Prostate gland (tissue), 2 donors: Measurements from ENCODE around the gene ARL6IP5. TPM values are rescaled to one million over a fixed set of nuclear protein-coding genes. Genes with fewer than 3 reads are reported as not detected.

ENCODE experiments used
- DNase-seq: peaks from one replicate; pipeline ENCODE4 v3.0.0-alpha.2; 2019; ENCODE audit warnings: low spot score
- H3K27ac ChIP-seq, 2 donors: fragments of 200-600 bp; sonication (generic); 2 replicates each; pipeline ENCODE4 v1.5.1; 2017 to 2019
- H3K27me3 ChIP-seq: fragments of 200-600 bp; sonication (generic); replicated peaks from 2 replicates; pipeline ENCODE4 v1.5.1; 2019; ENCODE audit not compliant: insufficient read depth
- H3K36me3 ChIP-seq, 2 donors: fragments of 200-600 bp; sonication (generic); 1 replicate in 1 of 2; 2 replicates in 1 of 2; pipeline versions ENCODE4 v1.5.1 to v1.8.1; 2017 to 2019
- H3K4me1 ChIP-seq: fragments of 200-600 bp; sonication (generic); replicated peaks from 2 replicates; pipeline ENCODE4 v1.5.1; 2019
- H3K4me3 ChIP-seq, 2 donors: fragments of 200-600 bp; sonication (generic); 2 replicates each; pipeline ENCODE4 v1.5.1; 2017 to 2019
- H3K9me3 ChIP-seq: fragments of 200-600 bp; sonication (generic); 2 replicates; pipeline ENCODE4 v1.5.1; 2017
- CTCF ChIP-seq, 4 experiments: fragments of 200-600 bp in 2 of 4; fragments of 450-650 bp in 2 of 4; sonication (generic) in 2 of 4; IDR thresholded peaks; 1 replicate in 3 of 4; 2 replicates in 1 of 4; pipeline ENCODE4 v1.5.1; 2016 to 2019; ENCODE audit warnings: antibody characterized with exemption in 4 of 4, mild to moderate bottlenecking in 2 of 4, moderate library complexity in 2 of 4
- POLR2A ChIP-seq: fragments of 450-650 bp; IDR thresholded peaks from one replicate; pipeline ENCODE4 v1.6.1; 2016; ENCODE audit warnings: antibody characterized with exemption, mild to moderate bottlenecking
- POLR2AphosphoS5 ChIP-seq: sonication (generic); formaldehyde crosslinking; IDR thresholded peaks from one replicate; pipeline ENCODE4 v1.6.1; 2017; ENCODE audit warnings: antibody characterized with exemption
- WGBS: methylation state at CpG from one replicate; pipeline ENCODE4 v1.1.5; 2018; 5-methylcytosine and 5-hydroxymethylcytosine counted together
- intact Hi-C: fragments of 100-400 bp; cut with DNase I; formaldehyde crosslinking; loops from one replicate; pipeline ENCODE4 v1.14.2; 2022
- total RNA-seq, 2 donors: library from RNA; depleted of rRNA; stranded (reverse); fragments of >200 nt; gene quantifications; one replicate each; pipeline ENCODE4 v1.1.0, GENCODE V29; 2016

The ARL6IP5 gene
- total RNA-seq, 2 donors from 2014 or later = 102 to 169 TPM

GRCh38 chr3:69104586-69104985 lies 19.8 kb downstream of the ARL6IP5 start:
- no peak for DNase-seq
- 46% methylated on average over 8 of the region's 8 CpGs for WGBS
- no peak overlapping the region for H3K4me3 ChIP-seq

GRCh38 chr3:69105320-69105719 lies 20.6 kb downstream of the ARL6IP5 start:
- H3K4me3 ChIP-seq = no peak overlapping the region
- no peaks in the 10 kb centered on the region for H3K9me3 ChIP-seq
- H3K36me3 ChIP-seq = no peaks in the 10 kb centered on the region
- TF ChIP-seq CTCF (IDR thresholded peaks at IDR 0.05) (no peak), POLR2AphosphoS5 (no peak), POLR2A (no peak)
- no peak overlapping the region for H3K27ac ChIP-seq
- no peak for DNase-seq
- H3K4me1 ChIP-seq = no peaks in the 10 kb centered on the region
- WGBS = 17% methylated on average over 3 of the region's 3 CpGs
- no peaks in the 10 kb centered on the region for H3K27me3 ChIP-seq
- intact Hi-C loops = no loop called here

More at GRCh38 chr3:69104586-69104985, 19.8 kb downstream of the ARL6IP5 start:
- Histone ChIP-seq H3K27ac (no peak overlapping the region), H3K27me3 (no peaks in the 10 kb centered on the region), H3K4me1 (no peaks in the 10 kb centered on the region), H3K9me3 (no peaks in the 10 kb centered on the region), H3K36me3 (no peaks in the 10 kb centered on the region)
- intact Hi-C loops = no loop called here
- no peak for TF ChIP-seq POLR2A

- DNase-seq = no peak
- Histone ChIP-seq H3K27me3 (no peaks in the 10 kb centered on the region), H3K36me3 (no peaks in the 10 kb centered on the region), H3K4me3 (no peak overlapping the region), H3K27ac (no peak overlapping the region), H3K9me3 (no peaks in the 10 kb centered on the region), H3K4me1 (no peaks in the 10 kb centered on the region)
- 56% methylated on average over 5 of the region's 5 CpGs for WGBS
- no peak for TF ChIP-seq POLR2AphosphoS5
- TF ChIP-seq POLR2A = no peak
- no peak for TF ChIP-seq CTCF (IDR thresholded peaks at IDR 0.05)
- intact Hi-C loops = no loop called here
Measured at GRCh38 chr3:69107841-69108240, 23.1 kb downstream of the ARL6IP5 start.

- Histone ChIP-seq H3K4me3 (no peak overlapping the region), H3K4me1 (no peaks in the 10 kb centered on the region), H3K27me3 (no peaks in the 10 kb centered on the region), H3K9me3 (no peaks in the 10 kb centered on the region), H3K36me3 (no peaks in the 10 kb centered on the region), H3K27ac (no peak overlapping the region)
- no peak for DNase-seq
- TF ChIP-seq CTCF (IDR thresholded peaks at IDR 0.05) (no peak), POLR2AphosphoS5 (no peak), POLR2A (no peak)
- WGBS = 53% methylated on average over 5 of the region's 5 CpGs
- intact Hi-C loops = no loop called here
Measured at GRCh38 chr3:69108811-69109210, 24.1 kb downstream of the ARL6IP5 start.

GRCh38 chr3:69110941-69111546 lies 26.3 kb downstream of the ARL6IP5 start:
- Histone ChIP-seq H3K27me3 (no peaks in the 10 kb centered on the region), H3K4me1 (no peaks in the 10 kb centered on the region), H3K4me3 (no peak overlapping the region), H3K36me3 (no peaks in the 10 kb centered on the region), H3K9me3 (no peaks in the 10 kb centered on the region), H3K27ac (no peak overlapping the region)
- intact Hi-C loops = no loop called here
- DNase-seq = no peak
- WGBS = 71% methylated on average over 1 of the region's 1 CpG
- TF ChIP-seq CTCF (IDR thresholded peaks at IDR 0.05) (no peak), POLR2A (no peak), POLR2AphosphoS5 (no peak)
